Keratinocyte (primary cell): ENCODE measurements around the gene NXN. TPM values are rescaled to one million over a fixed set of nuclear protein-coding genes. Genes with fewer than 3 reads are reported as not detected.
"Not testable (repeated sequence)": the region's sequence is repeated elsewhere in the genome, so short reads cannot be mapped to it uniquely, and the experiment has no call there.

Experiments used
- DNase-seq: peaks from one replicate; pipeline ENCODE4 v3.0.0-alpha.2; 2011; ENCODE audit warnings: low read depth, missing footprints, low spot score
- FAIRE-seq: peaks from 2 replicates; lab custom pipeline; 2011; peaks lifted over from hg19 to GRCh38; lab: Jason Lieb, UNC
- H2AFZ ChIP-seq: 2 replicates; pipeline ENCODE4 v1.6.0; 2012; ENCODE audit warnings: low read length, control low read depth, inconsistent platforms; ENCODE audit not compliant: control insufficient read depth
- H3K27ac ChIP-seq: 2 replicates; pipeline ENCODE4 v1.5.1; 2011; ENCODE audit warnings: low read length; ENCODE audit not compliant: control insufficient read depth, insufficient read depth
- H3K27me3 ChIP-seq: 3 replicates; pipeline ENCODE4 v1.6.0; 2011; ENCODE audit warnings: low read length; ENCODE audit not compliant: control insufficient read depth, insufficient read depth; ENCODE audit errors: extremely low read depth
- H3K36me3 ChIP-seq, 2 experiments: 2 replicates in 1 of 2; 3 replicates in 1 of 2; pipeline ENCODE4 v1.5.1; 2011; ENCODE audit warnings: low read length in 2 of 2, mild to moderate bottlenecking in 1 of 2; ENCODE audit not compliant: control insufficient read depth in 2 of 2, insufficient read depth in 2 of 2; ENCODE audit errors: extremely low read depth in 1 of 2
- H3K4me1 ChIP-seq: 3 replicates; pipeline ENCODE4 v1.5.1; 2011; ENCODE audit warnings: low read length; ENCODE audit not compliant: control insufficient read depth, insufficient read depth; ENCODE audit errors: extremely low read depth
- H3K4me2 ChIP-seq: 3 replicates; pipeline ENCODE4 v1.6.0; 2011; ENCODE audit warnings: low read depth, low read length; ENCODE audit not compliant: control insufficient read depth, insufficient read depth; ENCODE audit errors: extremely low read depth
- H3K4me3 ChIP-seq, 3 experiments: fragments of 200-600 bp in 1 of 3; sonication (generic) in 1 of 3; 2 replicates in 2 of 3; 3 replicates in 1 of 3; pipeline ENCODE4 v1.5.1; 2011 to 2016; ENCODE audit warnings: low read length in 3 of 3, mild to moderate bottlenecking in 3 of 3, control low read depth in 2 of 3, inconsistent platforms in 1 of 3, low read depth in 1 of 3, mixed read lengths in 1 of 3, mixed run types in 1 of 3, moderate library complexity in 1 of 3; ENCODE audit not compliant: control insufficient read depth in 2 of 3, insufficient read depth in 2 of 3; ENCODE audit errors: extremely low read depth in 1 of 3
- H3K79me2 ChIP-seq: 2 replicates; pipeline ENCODE4 v1.6.0; 2012; ENCODE audit warnings: low read length; ENCODE audit not compliant: control insufficient read depth, insufficient read depth
- H3K9ac ChIP-seq: 3 replicates; pipeline ENCODE4 v1.6.0; 2011; ENCODE audit warnings: low read length; ENCODE audit not compliant: control insufficient read depth, insufficient read depth; ENCODE audit errors: extremely low read depth
- H3K9me1 ChIP-seq: 3 replicates; pipeline ENCODE4 v1.6.0; 2011; ENCODE audit warnings: low read length; ENCODE audit not compliant: control insufficient read depth, insufficient read depth; ENCODE audit errors: extremely low read depth
- H3K9me3 ChIP-seq: 2 replicates; pipeline ENCODE4 v1.5.1; 2012; ENCODE audit warnings: low read depth, low read length; ENCODE audit not compliant: control insufficient read depth
- H4K20me1 ChIP-seq: 3 replicates; pipeline ENCODE4 v1.6.0; 2011; ENCODE audit warnings: low read length; ENCODE audit not compliant: control insufficient read depth, insufficient read depth; ENCODE audit errors: extremely low read depth
- CTCF ChIP-seq, 3 experiments: IDR thresholded peaks in 1 of 3; conservative IDR thresholded peaks in 1 of 3; optimal IDR thresholded peaks in 1 of 3; 2 replicates in 2 of 3; 3 replicates in 1 of 3; pipeline versions ENCODE3 to v1.5.1; 2011; ENCODE audit warnings: low read length in 3 of 3, mild to moderate bottlenecking in 3 of 3, moderate library complexity in 2 of 3, control low read depth in 1 of 3, inconsistent platforms in 1 of 3; ENCODE audit not compliant: insufficient read depth in 2 of 3; ENCODE audit errors: extremely low read depth in 1 of 3
- EZH2 ChIP-seq: IDR thresholded peaks from one replicate; pipeline ENCODE4 v1.6.1; 2012; ENCODE audit warnings: inconsistent platforms, mild to moderate bottlenecking, low read length, moderate library complexity
- dilution Hi-C: fragments of 300-500 bp; cut with MboI; formaldehyde crosslinking; loops from one replicate; pipeline ENCODE4 v1.7.0; 2020; ENCODE audit warnings: low sequenced_read_pairs; ENCODE audit not compliant: extremely low pct_ligation_motif_present
- polyA plus RNA-seq, 5 experiments: library from polyadenylated mRNA; depleted of rRNA in 3 of 5; stranded (reverse) in 3 of 5; stranded (forward) in 1 of 5; unstranded in 1 of 5; fragments of >200 nt; gene quantifications; 1 replicate in 1 of 5; 2 replicates in 3 of 5; 3 replicates in 1 of 5; pipeline versions ENCODE4 v1.2.1 to v1.2.3, GENCODE V29; 2011 to 2012; ENCODE audit warnings: missing spikeins in 2 of 5, low read depth in 1 of 5, low replicate concordance in 1 of 5

The NXN gene
- polyA plus RNA-seq, 1 donor (not counting 4 experiments of a cell fraction or from before 2014, with no cell fraction given) = 94.4 TPM

DNA sequence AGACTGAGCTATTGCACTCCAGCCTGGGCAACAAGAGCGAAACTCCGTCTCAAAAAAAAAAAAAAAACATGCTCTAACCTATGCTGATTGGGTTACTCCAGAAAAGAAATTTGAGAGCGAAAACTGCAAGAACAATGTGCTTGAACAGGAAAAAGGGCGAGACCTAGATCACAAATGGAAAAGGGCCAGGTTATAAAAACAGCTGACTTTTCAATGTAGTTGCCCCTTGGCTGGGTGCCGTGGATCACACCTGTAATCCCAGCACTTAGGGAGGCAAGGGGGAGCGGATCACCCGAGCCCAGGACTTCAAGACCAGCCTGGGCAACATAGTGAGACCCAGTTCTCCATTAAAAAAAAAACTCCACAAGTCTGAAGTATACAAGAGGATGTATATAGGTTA is 148.6 kb downstream of the NXN start:
- H3K4me2 ChIP-seq = no peak overlapping the region
- H3K36me3 ChIP-seq = peaks cover 3 to 5% of the 10 kb centered on the region in 2 experiments
- H3K9ac ChIP-seq = no peak overlapping the region
- H2AFZ ChIP-seq = no peak overlapping the region
- no peak overlapping the region for H3K27ac ChIP-seq
- no peaks in the 10 kb centered on the region for H3K9me1 ChIP-seq
- no peaks in the 10 kb centered on the region for H3K27me3 ChIP-seq
- H4K20me1 ChIP-seq = peaks cover 8% of the 10 kb centered on the region
- FAIRE-seq = no peak
- peaks cover 63% of the 10 kb centered on the region for H3K79me2 ChIP-seq
- H3K9me3 ChIP-seq = no peaks in the 10 kb centered on the region
- dilution Hi-C loops = no loop called here
- no peak overlapping the region for H3K4me3 ChIP-seq
- no peaks in the 10 kb centered on the region for H3K4me1 ChIP-seq
- TF ChIP-seq EZH2 = no peak
- no peak for TF ChIP-seq CTCF (optimal IDR thresholded peaks at IDR 0.05 in 1 of 3, IDR thresholded peaks at IDR 0.05 in 1 of 3, conservative IDR thresholded peaks at IDR 0.05 in 1 of 3; ENCODE audit: extremely low read depth in 1 of 3, insufficient read depth in 2 of 3, low read length in 3 of 3)
- DNase-seq = no peak

GRCh38 chr17:830381-830780 is 149.2 kb downstream of the NXN start:
- H3K27ac ChIP-seq = no peak overlapping the region
- no peaks in the 10 kb centered on the region for H3K27me3 ChIP-seq
- H3K4me3 ChIP-seq = no peak overlapping the region
- H3K4me2 ChIP-seq = no peak overlapping the region
- TF ChIP-seq EZH2 (no peak), CTCF (optimal IDR thresholded peaks at IDR 0.05 in 1 of 3, IDR thresholded peaks at IDR 0.05 in 1 of 3, conservative IDR thresholded peaks at IDR 0.05 in 1 of 3; ENCODE audit: extremely low read depth in 1 of 3, insufficient read depth in 2 of 3, low read length in 3 of 3) (no peak)
- H3K36me3 ChIP-seq = peaks cover 4 to 10% of the 10 kb centered on the region in 2 experiments
- H3K9me3 ChIP-seq = no peaks in the 10 kb centered on the region
- H3K9ac ChIP-seq = no peak overlapping the region
- H3K9me1 ChIP-seq = no peaks in the 10 kb centered on the region
- H4K20me1 ChIP-seq = peaks cover 8% of the 10 kb centered on the region
- no peak for DNase-seq
- H2AFZ ChIP-seq = no peak overlapping the region
- FAIRE-seq = no peak
- H3K79me2 ChIP-seq = peaks cover 63% of the 10 kb centered on the region
- no peaks in the 10 kb centered on the region for H3K4me1 ChIP-seq
- dilution Hi-C loops = no loop called here

DNA sequence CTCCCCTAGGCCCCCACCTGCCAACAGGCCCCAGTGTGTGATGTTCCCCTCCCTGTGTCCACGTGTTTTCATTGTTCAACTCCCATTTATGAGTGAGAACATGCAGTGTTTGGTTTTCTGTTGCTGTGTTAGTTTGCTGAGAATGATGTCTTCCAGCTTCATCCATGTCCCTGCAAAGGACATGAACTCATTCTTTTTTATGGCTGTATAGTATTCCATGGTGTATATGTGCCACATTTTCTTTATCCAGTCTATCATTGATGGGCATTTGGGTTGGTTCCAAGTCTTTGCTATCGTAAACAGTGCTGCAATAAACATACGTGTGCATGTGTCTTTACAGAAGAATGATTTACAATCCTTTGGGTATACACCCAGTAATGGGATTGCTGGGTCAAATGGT is 150.0 kb downstream of the NXN start:
- not testable (repeated sequence) for H3K9ac ChIP-seq, FAIRE-seq, DNase-seq

More for the DNA sequence above, 150.0 kb downstream of the NXN start:
- H2AFZ ChIP-seq, dilution Hi-C loops, H3K4me1 ChIP-seq, H3K9me3 ChIP-seq, H3K27me3 ChIP-seq, H3K4me3 ChIP-seq, H4K20me1 ChIP-seq, H3K4me2 ChIP-seq, H3K27ac ChIP-seq, H3K9me1 ChIP-seq: not testable (repeated sequence)
- Histone ChIP-seq H3K36me3 (peaks cover 8 to 10% of the 10 kb centered on the region in 2 experiments), H3K79me2 (peaks cover 58% of the 10 kb centered on the region)
